ENCODE data around the gene LRRC75B.

LRRC75B gene

GRCh38 chr22:24585461-24585860 lies 7.4 kb downstream of the LRRC75B start (continued):
- TF ChIP-seq TSHZ2 (CRISPR knock-in tag; IDR thresholded peaks at IDR 0.05) = no peak
- no peak for TF ChIP-seq TOX (CRISPR knock-in tag; IDR thresholded peaks at IDR 0.05; ENCODE audit: borderline replicate concordance)
- TF ChIP-seq TCF4 (CRISPR knock-in tag; IDR thresholded peaks at IDR 0.05; ENCODE audit: borderline replicate concordance) = no peak
- no peak for TF ChIP-seq RARB (CRISPR knock-in tag; IDR thresholded peaks at IDR 0.05)
- no peak for TF ChIP-seq BACH2 (CRISPR knock-in tag; IDR thresholded peaks at IDR 0.05; ENCODE audit: borderline replicate concordance)
- TF ChIP-seq ESRRG (CRISPR knock-in tag; IDR thresholded peaks at IDR 0.05) = no peak
- no peak for TF ChIP-seq ZNF70 (CRISPR knock-in tag; IDR thresholded peaks at IDR 0.05)
- no peak for TF ChIP-seq ZFP30 (CRISPR knock-in tag; IDR thresholded peaks at IDR 0.05)
- no peak for TF ChIP-seq GLIS3 (CRISPR knock-in tag; IDR thresholded peaks at IDR 0.05)
- TF ChIP-seq OSR1 (CRISPR knock-in tag; IDR thresholded peaks at IDR 0.05) = no peak
- TF ChIP-seq ZNF8 (CRISPR knock-in tag; IDR thresholded peaks at IDR 0.05) = no peak

- no peak for ATAC-seq
- TF ChIP-seq RARB (CRISPR knock-in tag; IDR thresholded peaks at IDR 0.05) (no peak), CREB5 (CRISPR knock-in tag; IDR thresholded peaks at IDR 0.05; ENCODE audit: low read depth) (no peak), CSDC2 (CRISPR knock-in tag; IDR thresholded peaks at IDR 0.05) (no peak), ZNF565 (CRISPR knock-in tag; conservative IDR thresholded peaks at IDR 0.05; ENCODE audit: low read depth) (no peak), SNAI2 (CRISPR knock-in tag; IDR thresholded peaks at IDR 0.05) (no peak), TOX (CRISPR knock-in tag; IDR thresholded peaks at IDR 0.05; ENCODE audit: borderline replicate concordance) (no peak), PATZ1 (CRISPR knock-in tag; IDR thresholded peaks at IDR 0.05; ENCODE audit: borderline replicate concordance) (no peak), ESRRG (CRISPR knock-in tag; IDR thresholded peaks at IDR 0.05) (no peak), ZFP30 (CRISPR knock-in tag; IDR thresholded peaks at IDR 0.05) (no peak), CSRNP3 (CRISPR knock-in tag; IDR thresholded peaks at IDR 0.05) (no peak), OSR1 (CRISPR knock-in tag; IDR thresholded peaks at IDR 0.05) (no peak), TSHZ2 (CRISPR knock-in tag; IDR thresholded peaks at IDR 0.05) (no peak), ZNF8 (CRISPR knock-in tag; IDR thresholded peaks at IDR 0.05) (no peak), TCF4 (CRISPR knock-in tag; IDR thresholded peaks at IDR 0.05; ENCODE audit: borderline replicate concordance) (no peak), GLIS3 (CRISPR knock-in tag; IDR thresholded peaks at IDR 0.05) (no peak), ZFP3 (CRISPR knock-in tag; IDR thresholded peaks at IDR 0.05) (no peak), POU6F1 (CRISPR knock-in tag; IDR thresholded peaks at IDR 0.05; ENCODE audit: borderline replicate concordance, low read depth) (no peak)
Observed at GRCh38 chr22:24584871-24585411, 7.9 kb downstream of the LRRC75B start.

All from SK-N-SH treated with all-trans-retinoic acid at 6 μM for 48 hours (cell line).